Kidney epithelial cell (primary cell): ENCODE data around the gene UQCC5. TPM values are rescaled to one million over a fixed set of nuclear protein-coding genes. Genes with fewer than 3 reads are reported as not detected.

Experiments used
- DNase-seq: peaks from one replicate; pipeline ENCODE4 v3.0.0-alpha.2; 2010; ENCODE audit warnings: low read depth
- H3K27me3 ChIP-seq: 2 replicates; pipeline ENCODE4 v1.6.0; 2011; ENCODE audit warnings: low read length; ENCODE audit not compliant: control insufficient read depth, insufficient read depth
- H3K36me3 ChIP-seq: 2 replicates; pipeline ENCODE4 v1.5.1; 2011; ENCODE audit warnings: low read length; ENCODE audit not compliant: control insufficient read depth, insufficient read depth
- H3K4me3 ChIP-seq: 2 replicates; pipeline ENCODE4 v1.5.1; 2011; ENCODE audit warnings: low read depth, mild to moderate bottlenecking, control low read depth, low read length
- CTCF ChIP-seq: IDR thresholded peaks from 2 replicates; pipeline ENCODE4 v1.5.1; 2011; ENCODE audit warnings: mild to moderate bottlenecking, moderate library complexity, low read length, control low read depth, inconsistent platforms; ENCODE audit not compliant: insufficient read depth, poor library complexity, severe bottlenecking
- total RNA-seq: library from RNA; depleted of rRNA; stranded (reverse); fragments of >200 nt; gene quantifications from 2 replicates; pipeline ENCODE4 v1.2.3, GENCODE V29; 2015

UQCC5 gene
- total RNA-seq, 1 donor from 2014 or later: 97.6 TPM

- H3K27me3 ChIP-seq: no peaks in the 10 kb centered on the region
- peaks cover 2% of the 10 kb centered on the region for H3K36me3 ChIP-seq
- no peak for DNase-seq
- H3K4me3 ChIP-seq: no peak within 1 kb of the TSS
- TF ChIP-seq CTCF: no peak
These were observed 41.4 kb upstream of the UQCC5 start, which contains the start of gene STAB1 for GRCh38 chr3:52494886-52495495. Gene STAB1 (plus strand): TSS chr3:52495338. CDS start chr3:52495414, 76 bp downstream.

GRCh38 chr3:52495777-52496602 lies 40.4 kb upstream of the UQCC5 start:
- DNase-seq: no peak
- Histone ChIP-seq H3K27me3 (no peaks in the 10 kb centered on the region), H3K36me3 (peaks cover 2% of the 10 kb centered on the region)

GRCh38 chr3:52498137-52499054 lies 38.0 kb upstream of the UQCC5 start:
- no peaks in the 10 kb centered on the region for H3K27me3 ChIP-seq
- no peaks in the 10 kb centered on the region for H3K36me3 ChIP-seq
- TF ChIP-seq CTCF: no peak
- DNase-seq: no peak
- no peak overlapping the region for H3K4me3 ChIP-seq

More at GRCh38 chr3:52495777-52496602, 40.4 kb upstream of the UQCC5 start:
- TF ChIP-seq CTCF: no peak
- no peak overlapping the region for H3K4me3 ChIP-seq

- no peak for DNase-seq
- TF ChIP-seq CTCF: no peak
- no peaks in the 10 kb centered on the region for H3K36me3 ChIP-seq
- no peaks in the 10 kb centered on the region for H3K27me3 ChIP-seq
- H3K4me3 ChIP-seq: no peak overlapping the region
These were observed 35.4 kb upstream of the UQCC5 start for GRCh38 chr3:52501046-52501445.

GRCh38 chr3:52502001-52502400 lies 34.4 kb upstream of the UQCC5 start:
- no peaks in the 10 kb centered on the region for H3K27me3 ChIP-seq
- TF ChIP-seq CTCF: no peak
- DNase-seq: no peak
- H3K4me3 ChIP-seq: no peak overlapping the region
- no peaks in the 10 kb centered on the region for H3K36me3 ChIP-seq
